ENCODE results near the gene EMC9.

DNA sequence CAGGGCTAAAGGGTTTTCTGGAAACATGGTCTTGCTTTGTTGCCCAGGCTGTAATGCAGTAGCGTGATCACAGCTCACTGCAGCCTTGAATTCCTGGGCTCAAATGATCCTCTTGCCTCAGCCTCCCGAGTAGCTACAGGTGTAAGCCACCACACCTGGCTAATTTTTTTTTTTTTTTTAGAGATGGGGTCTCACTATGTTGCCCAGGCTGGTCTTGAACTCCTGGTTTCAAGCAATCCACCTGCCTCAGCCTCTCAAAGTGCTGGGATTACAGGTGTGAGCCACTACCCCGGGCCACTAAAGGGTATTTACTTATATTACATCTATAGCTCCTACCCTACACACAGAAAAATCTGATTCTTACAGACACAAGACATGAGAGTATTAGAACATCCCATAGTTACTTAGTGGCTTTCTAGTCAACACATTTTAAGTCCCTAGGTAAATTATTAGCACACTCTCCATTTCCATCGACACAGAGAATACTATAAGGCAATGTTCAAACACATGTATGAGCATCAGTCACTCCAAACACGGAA is 33.0 kb downstream of the EMC9 start:
- TF ChIP-seq, protein P1, sequence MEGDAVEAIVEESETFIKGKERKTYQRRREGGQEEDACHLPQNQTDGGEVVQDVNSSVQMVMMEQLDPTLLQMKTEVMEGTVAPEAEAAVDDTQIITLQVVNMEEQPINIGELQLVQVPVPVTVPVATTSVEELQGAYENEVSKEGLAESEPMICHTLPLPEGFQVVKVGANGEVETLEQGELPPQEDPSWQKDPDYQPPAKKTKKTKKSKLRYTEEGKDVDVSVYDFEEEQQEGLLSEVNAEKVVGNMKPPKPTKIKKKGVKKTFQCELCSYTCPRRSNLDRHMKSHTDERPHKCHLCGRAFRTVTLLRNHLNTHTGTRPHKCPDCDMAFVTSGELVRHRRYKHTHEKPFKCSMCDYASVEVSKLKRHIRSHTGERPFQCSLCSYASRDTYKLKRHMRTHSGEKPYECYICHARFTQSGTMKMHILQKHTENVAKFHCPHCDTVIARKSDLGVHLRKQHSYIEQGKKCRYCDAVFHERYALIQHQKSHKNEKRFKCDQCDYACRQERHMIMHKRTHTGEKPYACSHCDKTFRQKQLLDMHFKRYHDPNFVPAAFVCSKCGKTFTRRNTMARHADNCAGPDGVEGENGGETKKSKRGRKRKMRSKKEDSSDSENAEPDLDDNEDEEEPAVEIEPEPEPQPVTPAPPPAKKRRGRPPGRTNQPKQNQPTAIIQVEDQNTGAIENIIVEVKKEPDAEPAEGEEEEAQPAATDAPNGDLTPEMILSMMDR (IDR thresholded peaks at IDR 0.05) = no peak
- no peak for TF ChIP-seq EZH2 (IDR thresholded peaks at IDR 0.05; ENCODE audit: borderline replicate concordance, insufficient read depth, low read depth, low read length, poor library complexity, severe bottlenecking)
